ENCODE data around the gene IQGAP2. TPM values are rescaled to one million over a fixed set of nuclear protein-coding genes. Genes with fewer than 3 reads are reported as not detected.
A peak's percentile ranks its signal among the peaks of the same experiment; 100 is the strongest.

IQGAP2 gene
- polyA plus RNA-seq, 1 experiment, result 0.01 TPM

- H3K27me3 ChIP-seq (ENCODE audit: control insufficient read depth, insufficient read depth, low read length), result peaks cover 8% of the 10 kb centered on the region
- CTCF ChIA-PET, result interaction anchor here (1.0 to 1.7 kb wide), 5 partner anchors 9 to 70 kb away, joined by 3 to 10 read pairs (median 3); no protein-coding TSS in a partner anchor
- no peaks in the 10 kb centered on the region for H3K36me3 ChIP-seq (ENCODE audit: control insufficient read depth, insufficient read depth, low read length)
- no peak overlapping the region for H3K4me3 ChIP-seq (ENCODE audit: low read depth, low read length)
- POLR2A ChIA-PET, result no interaction called here
- TF ChIP-seq CTCF (IDR thresholded peaks at IDR 0.05; ENCODE audit: insufficient read depth, low read depth, low read length), result no peak
- no peak for DNase-seq (ENCODE audit: low read depth)
Observed at GRCh38 chr5:76704131-76704663, 301.1 kb downstream of the IQGAP2 start.

GRCh38 chr5:76705574-76705973 lies 302.5 kb downstream of the IQGAP2 start:
- H3K27me3 ChIP-seq (ENCODE audit: control insufficient read depth, insufficient read depth, low read length), result peaks cover 9% of the 10 kb centered on the region
- no peaks in the 10 kb centered on the region for H3K36me3 ChIP-seq (ENCODE audit: control insufficient read depth, insufficient read depth, low read length)
- ChIA-PET POLR2A (interaction anchor here (0.7 kb wide), 1 partner anchor 11 kb away, joined by 3 read pairs; no protein-coding TSS in a partner anchor), CTCF (interaction anchor here (0.9 to 1.7 kb wide), 4 partner anchors 9 to 104 kb away, joined by 4 to 10 read pairs (median 4); no protein-coding TSS in a partner anchor)
- no peak for TF ChIP-seq CTCF (IDR thresholded peaks at IDR 0.05; ENCODE audit: insufficient read depth, low read depth, low read length)
- H3K4me3 ChIP-seq (ENCODE audit: low read depth, low read length), result no peak overlapping the region
- DNase-seq (ENCODE audit: low read depth), result no peak

GRCh38 chr5:76709762-76710161 lies 306.7 kb downstream of the IQGAP2 start:
- no peak overlapping the region for H3K4me3 ChIP-seq (ENCODE audit: low read depth, low read length)
- H3K27me3 ChIP-seq (ENCODE audit: control insufficient read depth, insufficient read depth, low read length), result peaks cover 12% of the 10 kb centered on the region
- CTCF ChIA-PET, result interaction anchor here (0.5 to 1.5 kb wide), 2 partner anchors 11 to 65 kb away, joined by 3 to 8 read pairs; no protein-coding TSS in a partner anchor

GRCh38 chr5:76710991-76711390 lies 307.9 kb downstream of the IQGAP2 start:
- ChIA-PET CTCF (no interaction called here), POLR2A (no interaction called here)
- DNase-seq (ENCODE audit: low read depth), result no peak
- no peak for TF ChIP-seq CTCF (IDR thresholded peaks at IDR 0.05; ENCODE audit: insufficient read depth, low read depth, low read length)
- Histone ChIP-seq H3K4me3 (ENCODE audit: low read depth, low read length) (no peak overlapping the region), H3K36me3 (ENCODE audit: control insufficient read depth, insufficient read depth, low read length) (no peaks in the 10 kb centered on the region), H3K27me3 (ENCODE audit: control insufficient read depth, insufficient read depth, low read length) (peaks cover 19% of the 10 kb centered on the region)

More at GRCh38 chr5:76709762-76710161, 306.7 kb downstream of the IQGAP2 start:
- POLR2A ChIA-PET, result interaction anchor here (0.5 kb wide), 1 partner anchor 77 kb away, joined by 4 read pairs; no protein-coding TSS in a partner anchor
- no peak for TF ChIP-seq CTCF (IDR thresholded peaks at IDR 0.05; ENCODE audit: insufficient read depth, low read depth, low read length)
- no peaks in the 10 kb centered on the region for H3K36me3 ChIP-seq (ENCODE audit: control insufficient read depth, insufficient read depth, low read length)
- DNase-seq (ENCODE audit: low read depth), result no peak

- TF ChIP-seq CTCF (IDR thresholded peaks at IDR 0.05; ENCODE audit: insufficient read depth, low read depth, low read length), result no peak
- ChIA-PET POLR2A (no interaction called here), CTCF (interaction anchor here (0.7 to 1.8 kb wide), 8 partner anchors 10 to 116 kb away, joined by 3 to 13 read pairs (median 3); no protein-coding TSS in a partner anchor)
- DNase-seq (ENCODE audit: low read depth), result no peak
- no peaks in the 10 kb centered on the region for H3K36me3 ChIP-seq (ENCODE audit: control insufficient read depth, insufficient read depth, low read length)
- peak overlapping the region; percentile 93 for H3K4me3 ChIP-seq (ENCODE audit: low read depth, low read length)
- peaks cover 9% of the 10 kb centered on the region; the same call in 1 of the 2 replicates for H3K27me3 ChIP-seq (ENCODE audit: control insufficient read depth, insufficient read depth, low read length)
Observed at GRCh38 chr5:76714751-76715485, 311.8 kb downstream of the IQGAP2 start.
